Measurements from ENCODE around the gene ETNK1.

ETNK1 gene

DNA sequence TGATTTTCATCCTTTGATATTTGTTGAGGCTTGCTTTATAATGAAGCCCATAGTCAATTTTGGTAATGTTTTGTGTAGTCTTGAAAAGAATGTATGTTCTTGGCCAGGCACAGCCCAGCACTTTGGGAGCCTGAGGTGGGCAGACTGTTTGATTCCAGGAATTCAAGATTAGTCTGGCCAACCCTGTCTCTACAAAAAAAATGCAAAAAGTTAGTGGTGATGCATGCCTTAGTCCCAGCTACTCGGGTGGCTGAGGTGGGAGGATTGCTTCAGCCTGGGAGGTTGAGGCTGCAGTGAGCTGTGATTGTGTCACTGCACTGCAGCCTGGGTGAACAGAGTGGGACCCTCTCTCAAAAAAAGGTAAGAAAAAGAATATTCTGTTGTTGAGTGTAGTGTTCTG is 10.8 kb downstream of the ETNK1 start:
- peak; percentile 22 for DNase-seq (ENCODE audit: low read depth)

DNA sequence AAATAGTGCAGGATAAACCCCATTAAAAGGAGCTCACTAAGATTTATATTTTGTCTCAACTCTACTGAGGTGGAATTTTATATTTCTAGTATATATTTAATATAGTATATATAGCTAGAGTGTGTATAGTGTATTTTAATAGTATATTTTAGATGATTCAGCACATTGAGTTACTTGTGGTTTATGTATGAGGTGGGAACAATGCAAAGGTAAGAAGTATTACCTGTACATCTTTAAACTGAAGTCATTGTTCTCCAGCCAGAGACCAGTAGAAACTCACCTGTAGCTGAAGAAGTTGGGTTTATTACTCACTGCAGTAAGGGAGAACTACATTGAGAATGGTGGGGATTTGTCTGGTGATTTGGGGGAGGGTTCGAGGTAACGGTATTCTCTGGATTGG is 15.9 kb downstream of the ETNK1 start:
- no peak for DNase-seq (ENCODE audit: low read depth)

DNA sequence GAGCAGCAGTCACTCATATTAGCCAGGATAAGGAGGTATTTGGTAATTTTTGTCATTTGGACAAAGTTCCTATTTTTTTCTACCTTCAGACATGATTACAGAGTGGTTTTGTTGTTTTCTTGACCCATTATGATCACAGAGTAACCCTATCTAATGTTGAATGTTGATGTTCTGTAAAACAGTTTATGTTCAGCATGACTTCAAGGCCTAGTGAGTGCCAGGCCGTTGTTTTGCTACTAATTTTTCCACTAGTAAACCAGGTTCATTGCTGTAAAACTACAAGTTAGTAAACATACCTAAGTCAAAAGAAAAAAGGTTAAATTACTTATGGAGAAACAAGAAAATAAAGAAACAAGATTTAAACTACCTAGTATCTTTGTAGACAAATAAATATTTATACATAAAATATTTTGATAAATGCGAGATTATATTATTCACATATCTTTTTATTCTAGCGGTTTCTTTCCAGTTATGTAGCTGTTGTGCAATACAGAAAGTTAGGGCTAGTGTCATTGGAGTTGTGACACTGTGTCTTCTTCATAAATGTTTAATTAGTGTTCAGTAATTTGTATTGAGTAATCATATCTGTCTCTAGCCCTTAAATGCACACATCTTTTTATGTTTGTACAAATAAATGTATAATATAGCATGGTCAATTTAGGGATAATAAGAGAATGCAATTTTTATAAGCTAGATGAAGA is 16.5 kb downstream of the ETNK1 start:
- DNase-seq (ENCODE audit: low read depth) = no peak

GRCh38 chr12:22648668-22649067 is 23.7 kb downstream of the ETNK1 start:
- DNase-seq (ENCODE audit: low read depth) = no peak

GRCh38 chr12:22653075-22653474 is 28.1 kb downstream of the ETNK1 start:
- DNase-seq (ENCODE audit: low read depth) = peak; percentile 35

DNA sequence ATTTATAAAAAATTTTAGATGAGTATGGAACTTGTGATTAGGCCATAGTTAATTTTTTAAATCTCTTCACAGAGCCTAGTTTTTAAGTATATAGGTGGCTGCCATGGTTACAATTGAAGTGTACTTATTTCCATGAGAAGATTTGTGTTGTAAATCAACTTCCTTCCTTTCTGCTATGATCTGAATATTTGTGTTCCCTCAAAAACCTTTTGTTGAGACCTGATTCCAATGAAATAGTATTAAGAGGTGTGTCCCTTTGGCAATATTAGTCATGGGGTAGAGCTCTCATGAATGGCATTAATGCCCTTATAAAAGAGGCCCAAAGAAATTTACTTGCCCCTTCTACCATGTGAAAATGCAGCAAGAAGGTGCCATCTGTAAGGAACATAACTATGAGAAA is 28.8 kb downstream of the ETNK1 start:
- no peak for DNase-seq (ENCODE audit: low read depth)

- DNase-seq (ENCODE audit: low read depth) = no peak
Observed at GRCh38 chr12:22656376-22656775, 31.4 kb downstream of the ETNK1 start.

DNA sequence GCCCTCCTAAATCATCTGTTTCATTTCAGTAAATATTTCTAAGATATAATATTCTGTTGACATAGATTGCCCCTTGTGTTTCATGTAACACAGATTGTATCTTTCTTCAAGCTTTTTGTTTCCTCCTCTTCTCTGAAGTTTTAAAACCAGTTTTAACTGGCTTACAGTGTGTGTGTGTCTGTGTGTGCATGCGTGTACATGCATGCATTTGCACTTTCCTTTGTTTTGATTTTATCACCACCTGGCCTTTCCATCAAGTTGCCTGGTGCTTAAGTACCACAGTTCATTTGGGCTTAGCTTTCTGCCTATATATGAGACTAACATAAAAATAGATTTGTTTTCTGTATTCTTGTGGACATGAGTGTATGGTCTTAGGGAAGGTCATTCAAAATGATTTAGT is 31.9 kb downstream of the ETNK1 start:
- DNase-seq (ENCODE audit: low read depth) = no peak

- peak; percentile 3 for DNase-seq (ENCODE audit: low read depth)
Observed at GRCh38 chr12:22657538-22657937, 32.6 kb downstream of the ETNK1 start.

- DNase-seq (ENCODE audit: low read depth) = peak; percentile 69
Observed at GRCh38 chr12:22658214-22658613, 33.2 kb downstream of the ETNK1 start.

GRCh38 chr12:22662356-22662755 is 37.4 kb downstream of the ETNK1 start:
- no peak for DNase-seq (ENCODE audit: low read depth)

DNA sequence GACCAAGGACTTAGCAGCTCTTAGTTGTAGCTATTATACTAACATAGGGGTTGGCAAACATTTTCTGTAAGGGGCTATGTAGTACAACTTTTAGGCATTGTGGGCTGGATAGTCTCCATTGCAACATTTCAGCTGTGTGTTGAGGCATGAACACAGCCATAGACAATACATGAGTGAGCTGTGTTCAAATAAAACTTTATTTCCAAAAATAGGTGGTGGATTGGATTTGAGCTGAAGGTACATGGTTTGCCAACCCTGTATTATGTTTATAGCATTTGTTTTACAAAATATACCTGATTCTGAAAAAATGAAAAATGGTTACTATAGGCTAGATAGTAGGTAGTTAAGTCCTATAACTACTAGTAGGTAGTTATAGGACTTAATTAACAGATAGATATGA is 40.5 kb downstream of the ETNK1 start:
- DNase-seq (ENCODE audit: low read depth) = no peak

- no peak for DNase-seq (ENCODE audit: low read depth)
Observed at GRCh38 chr12:22667122-22667521, 42.2 kb downstream of the ETNK1 start.

DNA sequence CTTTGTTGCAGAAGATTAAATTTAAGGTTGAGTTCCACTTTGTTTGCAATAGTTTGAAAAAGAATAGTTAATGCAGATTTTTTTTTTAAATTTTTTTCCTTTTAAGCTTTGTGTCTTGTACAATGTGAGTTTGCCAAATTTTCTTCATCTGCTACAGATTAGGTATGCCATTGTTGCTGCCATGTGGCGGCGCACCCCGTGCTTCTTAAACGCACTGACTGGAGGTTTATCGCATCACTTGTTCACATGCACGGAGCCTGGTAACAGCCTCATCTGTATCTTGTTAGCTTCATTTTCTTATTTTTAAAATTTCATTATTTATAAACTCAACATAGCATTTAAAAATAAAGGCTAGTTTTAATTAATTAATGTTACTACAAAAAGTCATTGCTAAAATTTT is 43.5 kb downstream of the ETNK1 start:
- no peak for DNase-seq (ENCODE audit: low read depth)

GRCh38 chr12:22670762-22671161 is 45.8 kb downstream of the ETNK1 start:
- peak; percentile 16 for DNase-seq (ENCODE audit: low read depth)

DNA sequence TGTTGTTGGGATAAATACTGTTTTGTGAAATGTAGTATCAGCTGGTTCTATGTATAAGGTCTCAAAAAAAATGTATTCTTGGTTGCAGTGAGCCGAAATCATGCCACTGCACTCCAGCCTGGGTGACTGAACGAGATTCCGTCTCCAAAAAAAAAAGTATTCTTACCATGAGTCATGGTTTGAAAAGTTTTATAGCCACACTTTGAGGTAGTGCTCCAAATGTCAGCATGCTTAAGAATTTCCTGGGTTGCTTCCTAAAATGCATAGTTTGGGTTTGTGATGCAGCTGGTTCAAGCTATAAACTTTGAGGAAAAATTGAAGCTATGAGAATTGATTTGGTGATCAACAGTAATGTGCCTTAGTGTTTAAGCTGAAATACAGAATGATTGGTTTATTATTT is 48.0 kb downstream of the ETNK1 start:
- peak; percentile 89 for DNase-seq (ENCODE audit: low read depth)

GRCh38 chr12:22677781-22678574 is 53.0 kb downstream of the ETNK1 start:
- DNase-seq (ENCODE audit: low read depth) = no peak

GRCh38 chr12:22682663-22683062 is 57.7 kb downstream of the ETNK1 start:
- DNase-seq (ENCODE audit: low read depth) = no peak

GRCh38 chr12:22683131-22683530 is 58.2 kb downstream of the ETNK1 start:
- no peak for DNase-seq (ENCODE audit: low read depth)

DNA sequence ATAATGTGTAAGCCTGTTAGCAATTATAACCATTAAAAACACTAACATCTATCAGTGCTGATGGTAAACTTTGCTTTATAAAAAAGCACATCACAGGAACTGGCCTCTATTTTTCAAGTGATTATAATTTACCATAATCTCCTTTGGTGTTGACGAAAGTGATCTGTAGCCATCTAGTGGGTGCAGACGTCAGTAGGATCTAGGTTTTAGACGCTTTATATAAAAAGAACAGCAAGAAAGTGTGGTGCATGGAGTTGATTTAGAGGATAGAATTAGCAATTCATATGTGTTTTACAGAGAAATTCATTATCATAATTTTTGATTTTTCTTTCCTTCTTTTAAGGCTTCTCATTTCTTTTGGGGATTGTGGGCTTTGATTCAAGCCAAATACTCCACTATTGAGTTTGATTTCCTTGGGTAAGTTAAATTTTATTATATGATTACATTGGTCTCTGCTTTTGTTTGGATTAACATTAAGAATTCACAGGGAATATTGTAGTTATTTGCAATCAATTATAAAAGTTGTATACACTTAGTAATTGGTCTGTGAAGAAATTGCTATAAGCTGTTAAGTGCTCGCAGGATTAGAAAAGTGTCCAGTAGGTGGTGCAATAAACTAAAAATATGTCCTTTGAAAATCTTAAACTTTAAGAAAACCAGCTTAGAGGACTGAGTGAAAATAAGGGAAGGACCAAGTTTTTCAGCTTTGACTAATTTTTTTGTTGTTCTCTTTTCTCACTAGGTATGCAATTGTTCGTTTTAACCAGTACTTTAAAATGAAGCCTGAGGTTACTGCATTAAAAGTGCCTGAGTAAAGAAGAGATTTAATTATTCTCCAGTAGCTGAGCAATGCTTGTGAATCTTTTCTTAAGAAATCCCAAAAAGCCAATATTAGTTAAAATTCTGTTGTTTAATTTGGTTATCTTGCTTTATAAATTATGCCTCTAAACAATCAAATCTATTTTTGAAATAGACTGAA is 59.5 kb downstream of the ETNK1 start:
- DNase-seq (ENCODE audit: low read depth) = peak; percentile 59

GRCh38 chr12:22686193-22686592 is 61.2 kb downstream of the ETNK1 start:
- DNase-seq (ENCODE audit: low read depth) = no peak

DNA sequence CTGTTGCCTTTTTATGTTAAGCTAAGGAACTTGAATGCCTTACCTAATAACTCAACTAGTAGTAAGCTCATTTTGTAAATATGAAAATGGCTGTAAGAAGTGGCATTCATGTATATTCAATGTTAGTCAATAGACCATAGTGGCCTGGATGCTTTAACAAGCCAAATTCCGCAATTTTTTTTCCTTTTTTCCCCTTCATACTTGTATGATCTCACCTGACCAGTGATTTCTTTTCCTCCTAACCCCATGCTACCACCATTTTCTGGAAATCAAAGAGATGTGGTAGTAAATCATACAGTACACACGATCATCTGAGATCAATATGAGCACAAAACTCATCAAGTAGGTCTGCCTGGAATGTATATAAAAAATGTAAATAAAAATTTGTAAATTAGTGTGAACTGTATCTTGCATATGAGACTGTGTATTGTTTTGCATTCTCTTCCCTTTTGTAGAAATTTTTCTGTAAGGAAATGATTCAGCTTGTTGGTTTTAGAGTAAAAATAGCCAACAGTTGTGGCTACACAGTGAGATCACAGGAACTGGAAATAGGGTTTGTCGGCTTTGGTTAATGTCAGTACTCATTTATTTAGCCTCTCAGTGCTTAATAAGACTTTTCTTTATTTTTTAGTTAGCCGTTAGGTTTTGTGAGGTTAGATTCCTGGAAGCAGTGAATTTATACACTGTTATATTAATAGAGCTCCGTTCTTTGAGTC is 62.5 kb downstream of the ETNK1 start:
- DNase-seq (ENCODE audit: low read depth) = peak; percentile 86

Measured in EH (cell line).